Mucosa of descending colon (tissue), 3 donors: ENCODE measurements around the gene PPP2CA. TPM values are rescaled to one million over a fixed set of nuclear protein-coding genes. Genes with fewer than 3 reads are reported as not detected.

Experiments
- ATAC-seq: fragments of 200-7000 bp; cut with Tn5 transposase; one replicate; pipeline ENCODE4 v1.9.1; 2020; ENCODE audit warnings: mild to moderate bottlenecking, moderate library complexity
- DNase-seq, 3 donors: peaks; one replicate each; pipeline ENCODE4 v3.0.0-alpha.2; 2020
- H3K36me3 ChIP-seq: fragments of 200-600 bp; one replicate; pipeline ENCODE4 v1.8.0; 2021; ENCODE audit warnings: low read depth, mild to moderate bottlenecking
- H3K4me1 ChIP-seq: fragments of 200-600 bp; one replicate; pipeline ENCODE4 v1.8.0; 2021; ENCODE audit warnings: low read depth, mild to moderate bottlenecking
- H3K4me3 ChIP-seq: fragments of 200-600 bp; one replicate; pipeline ENCODE4 v1.8.0; 2021; ENCODE audit warnings: mild to moderate bottlenecking
- H3K9me3 ChIP-seq: fragments of 200-600 bp; one replicate; pipeline ENCODE4 v1.8.0; 2021; ENCODE audit warnings: mild to moderate bottlenecking
- CTCF ChIP-seq: fragments of 200-600 bp; IDR thresholded peaks from one replicate; pipeline ENCODE4 v1.8.0; 2022; ENCODE audit warnings: antibody characterized with exemption, mild to moderate bottlenecking
- intact Hi-C, 2 donors: fragments of 100-400 bp; cut with DNase I in 1 of 2; cut with micrococcal nuclease in 1 of 2; formaldehyde crosslinking; loops; one replicate each; pipeline versions ENCODE4 v1.11.0 to v1.11.1; 2022; cut with DNase I, micrococcal nuclease
- total RNA-seq, 3 donors: library from RNA; stranded (reverse); fragmentation: NEBNext Ultra II Directional in 2 of 3; extraction: Animal tissue kit (Norgen Biotek cat#: 25700) in 2 of 3; gene quantifications; one replicate each; pipeline versions ENCODE4 v1.2.1 to v1.2.4, GENCODE V29; 2021 to 2023
- donor health status: DM: no; HTN: no; CAD: no; lungs with moderate emphysema.
- donor health status: DM: no; HTN: no; CAD: no.
- donor health status: DM: no; HTN: yes; CAD: no.

PPP2CA gene
- total RNA-seq, 3 donors from 2014 or later: 93.9 to 120 (median 115) TPM

- TF ChIP-seq CTCF: no peak
- no peak for ATAC-seq
- Histone ChIP-seq H3K4me1 (no peaks in the 10 kb centered on the region), H3K4me3 (no peak overlapping the region), H3K9me3 (no peaks in the 10 kb centered on the region), H3K36me3 (no peaks in the 10 kb centered on the region)
- intact Hi-C loops: no loop called here
- no peak for DNase-seq
Observed at GRCh38 chr5:134209477-134210245, 16.2 kb downstream of the PPP2CA start.

- Histone ChIP-seq H3K4me3 (no peak overlapping the region), H3K9me3 (no peaks in the 10 kb centered on the region), H3K4me1 (no peaks in the 10 kb centered on the region), H3K36me3 (no peaks in the 10 kb centered on the region)
- ATAC-seq: no peak
- no peak for DNase-seq
- no peak for TF ChIP-seq CTCF
- intact Hi-C loops: no loop called here
Observed at GRCh38 chr5:134207696-134208095, 18.2 kb downstream of the PPP2CA start.

- ATAC-seq: no peak
Observed at GRCh38 chr5:134206627-134207160, 19.2 kb downstream of the PPP2CA start.

GRCh38 chr5:134204575-134204974, 21.3 kb downstream of the PPP2CA start:
- intact Hi-C loops: no loop called here
- no peaks in the 10 kb centered on the region for H3K36me3 ChIP-seq
- H3K4me1 ChIP-seq: no peaks in the 10 kb centered on the region
- H3K9me3 ChIP-seq: no peaks in the 10 kb centered on the region
- ATAC-seq (no peak), DNase-seq (no peak)
- TF ChIP-seq CTCF: no peak
- H3K4me3 ChIP-seq: no peak overlapping the region

More at GRCh38 chr5:134206627-134207160, 19.2 kb downstream of the PPP2CA start:
- no peak for DNase-seq
- intact Hi-C loops: no loop called here
- Histone ChIP-seq H3K36me3 (no peaks in the 10 kb centered on the region), H3K4me1 (no peaks in the 10 kb centered on the region), H3K9me3 (no peaks in the 10 kb centered on the region), H3K4me3 (no peak overlapping the region)
- TF ChIP-seq CTCF: no peak

GRCh38 chr5:134203630-134204029, 22.2 kb downstream of the PPP2CA start:
- H3K36me3 ChIP-seq: no peaks in the 10 kb centered on the region
- TF ChIP-seq CTCF: no peak
- H3K4me3 ChIP-seq: no peak overlapping the region
- H3K9me3 ChIP-seq: no peaks in the 10 kb centered on the region
- DNase-seq: no peak
- no peak for ATAC-seq
- intact Hi-C loops: no loop called here
- H3K4me1 ChIP-seq: no peaks in the 10 kb centered on the region
